ENCODE data around the gene PEX16. TPM values are rescaled to one million over a fixed set of nuclear protein-coding genes. Genes with fewer than 3 reads are reported as not detected.

PEX16 gene
- total RNA-seq, 2 experiments from 2014 or later = 56.3 to 62.0 TPM

DNA sequence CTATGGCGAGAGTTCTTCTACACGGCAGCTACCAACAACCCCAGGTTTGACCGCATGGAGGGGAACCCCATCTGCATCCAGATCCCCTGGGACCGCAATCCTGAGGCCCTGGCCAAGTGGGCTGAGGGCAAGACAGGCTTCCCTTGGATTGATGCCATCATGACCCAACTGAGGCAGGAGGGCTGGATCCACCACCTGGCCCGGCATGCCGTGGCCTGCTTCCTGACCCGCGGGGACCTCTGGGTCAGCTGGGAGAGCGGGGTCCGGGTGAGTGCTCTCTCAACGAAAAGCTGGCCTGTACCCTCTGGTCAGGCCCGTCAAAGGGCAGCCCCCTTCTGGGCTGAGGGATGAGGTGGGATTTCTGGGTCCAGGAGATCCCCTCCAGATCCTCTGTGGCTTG lies 48.1 kb downstream of the PEX16 start:
- no peaks in the 10 kb centered on the region for H3K4me1 Mint-ChIP-seq (ENCODE audit: low read depth)
- no peak overlapping the region for H3K27ac Mint-ChIP-seq
- H3K4me3 Mint-ChIP-seq = no peak overlapping the region
- TF ChIP-seq, protein P1, sequence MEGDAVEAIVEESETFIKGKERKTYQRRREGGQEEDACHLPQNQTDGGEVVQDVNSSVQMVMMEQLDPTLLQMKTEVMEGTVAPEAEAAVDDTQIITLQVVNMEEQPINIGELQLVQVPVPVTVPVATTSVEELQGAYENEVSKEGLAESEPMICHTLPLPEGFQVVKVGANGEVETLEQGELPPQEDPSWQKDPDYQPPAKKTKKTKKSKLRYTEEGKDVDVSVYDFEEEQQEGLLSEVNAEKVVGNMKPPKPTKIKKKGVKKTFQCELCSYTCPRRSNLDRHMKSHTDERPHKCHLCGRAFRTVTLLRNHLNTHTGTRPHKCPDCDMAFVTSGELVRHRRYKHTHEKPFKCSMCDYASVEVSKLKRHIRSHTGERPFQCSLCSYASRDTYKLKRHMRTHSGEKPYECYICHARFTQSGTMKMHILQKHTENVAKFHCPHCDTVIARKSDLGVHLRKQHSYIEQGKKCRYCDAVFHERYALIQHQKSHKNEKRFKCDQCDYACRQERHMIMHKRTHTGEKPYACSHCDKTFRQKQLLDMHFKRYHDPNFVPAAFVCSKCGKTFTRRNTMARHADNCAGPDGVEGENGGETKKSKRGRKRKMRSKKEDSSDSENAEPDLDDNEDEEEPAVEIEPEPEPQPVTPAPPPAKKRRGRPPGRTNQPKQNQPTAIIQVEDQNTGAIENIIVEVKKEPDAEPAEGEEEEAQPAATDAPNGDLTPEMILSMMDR (IDR thresholded peaks at IDR 0.05) = no peak
- DNase-seq (no peak), ATAC-seq (ENCODE audit: poor library complexity) (no peak)
- H3K4me1 ChIP-seq (ENCODE audit: insufficient read depth, low read length) = no peaks in the 10 kb centered on the region
- H3K36me3 Mint-ChIP-seq (ENCODE audit: low read depth) = peaks cover 99% of the 10 kb centered on the region
- no peaks in the 10 kb centered on the region for H3K27me3 ChIP-seq (ENCODE audit: control insufficient read depth in 1 of 2, insufficient read depth in 2 of 2, low read length in 2 of 2)
- ChIA-PET POLR2A (no interaction called here), CTCF (no interaction called here)
- peaks cover 89% of the 10 kb centered on the region for H3K36me3 ChIP-seq (ENCODE audit: insufficient read depth, low read length)
- H3K9me3 Mint-ChIP-seq = no peaks in the 10 kb centered on the region
- no peak overlapping the region for H3K27ac ChIP-seq (ENCODE audit: low read depth in 1 of 2, low read length in 2 of 2)
- H3K9me3 ChIP-seq (ENCODE audit: control insufficient read depth in 1 of 2, insufficient read depth in 1 of 2, low read length in 2 of 2) = no peaks in the 10 kb centered on the region
- H3K27me3 Mint-ChIP-seq = no peaks in the 10 kb centered on the region
- H3K4me3 ChIP-seq (ENCODE audit: low read length) = no peak overlapping the region
- intact Hi-C loops (cut with DNase I, micrococcal nuclease) = no loop called here

DNA sequence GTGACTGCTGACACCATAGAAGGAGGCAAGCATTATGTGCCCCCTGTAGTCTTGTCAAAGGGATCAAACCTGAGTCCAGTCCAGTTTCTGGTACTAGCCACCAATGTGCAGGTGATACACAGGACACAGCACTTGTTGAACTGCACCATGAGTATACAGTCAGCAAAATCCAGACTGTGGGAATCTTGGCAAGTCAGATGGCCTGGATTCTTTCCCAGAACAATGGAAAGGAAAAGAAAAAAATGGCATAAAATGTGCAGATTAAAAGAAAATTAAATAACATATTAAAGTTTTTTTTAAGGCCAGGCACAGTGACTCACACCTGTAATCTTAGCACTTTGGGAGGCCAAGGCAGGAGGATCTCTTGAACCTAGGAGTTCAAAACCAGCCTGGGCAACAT lies 53.6 kb downstream of the PEX16 start:
- ChIA-PET POLR2A (no interaction called here), CTCF (no interaction called here)
- Mint-ChIP-seq H3K9me3 (no peaks in the 10 kb centered on the region), H3K27ac (no peak overlapping the region), H3K4me1 (ENCODE audit: low read depth) (no peaks in the 10 kb centered on the region), H3K27me3 (no peaks in the 10 kb centered on the region), H3K36me3 (ENCODE audit: low read depth) (peaks cover 95% of the 10 kb centered on the region), H3K4me3 (no peak overlapping the region)
- Histone ChIP-seq H3K36me3 (ENCODE audit: insufficient read depth, low read length) (peaks cover 90% of the 10 kb centered on the region), H3K4me3 (ENCODE audit: low read length) (no peak overlapping the region), H3K9me3 (ENCODE audit: control insufficient read depth in 1 of 2, insufficient read depth in 1 of 2, low read length in 2 of 2) (no peaks in the 10 kb centered on the region), H3K27me3 (ENCODE audit: control insufficient read depth in 1 of 2, insufficient read depth in 2 of 2, low read length in 2 of 2) (no peaks in the 10 kb centered on the region), H3K27ac (ENCODE audit: low read depth in 1 of 2, low read length in 2 of 2) (no peak overlapping the region), H3K4me1 (ENCODE audit: insufficient read depth, low read length) (no peaks in the 10 kb centered on the region)
- ATAC-seq (ENCODE audit: poor library complexity) = no peak
- no peak for DNase-seq
- TF ChIP-seq, protein P1 (IDR thresholded peaks at IDR 0.05) = no peak
- intact Hi-C loops (cut with DNase I, micrococcal nuclease) = no loop called here

DNA sequence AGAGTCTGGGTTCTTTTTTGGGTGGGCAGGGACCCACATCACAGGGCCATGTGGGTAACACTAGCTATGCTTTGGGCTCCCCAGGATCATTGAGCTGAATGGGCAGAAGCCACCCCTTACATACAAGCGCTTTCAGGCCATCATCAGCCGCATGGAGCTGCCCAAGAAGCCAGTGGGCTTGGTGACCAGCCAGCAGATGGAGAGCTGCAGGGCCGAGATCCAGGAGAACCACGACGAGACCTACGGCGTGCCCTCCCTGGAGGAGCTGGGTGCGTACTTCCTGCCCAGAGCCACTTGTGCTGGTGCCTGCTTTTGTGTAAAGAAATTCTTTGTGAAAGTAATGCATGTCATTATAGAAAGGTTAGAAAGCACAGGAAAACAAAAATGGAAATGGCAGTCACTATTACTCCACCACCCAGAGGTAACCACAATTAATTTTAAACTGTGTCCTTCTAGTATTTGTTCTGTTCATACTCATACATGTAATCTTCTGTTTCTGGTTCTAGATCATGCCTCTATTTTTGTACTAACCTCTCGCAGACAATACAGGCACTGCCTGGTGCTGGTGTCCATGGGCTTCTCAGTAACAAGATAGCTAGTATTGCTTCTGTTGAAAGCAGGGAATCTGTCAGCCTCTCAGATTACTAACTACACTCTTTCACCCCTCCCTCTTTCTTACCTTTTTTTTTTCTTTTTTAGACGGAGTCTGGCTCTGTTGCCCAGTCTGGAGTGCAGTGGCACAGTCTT lies 56.7 kb downstream of the PEX16 start:
- Mint-ChIP-seq H3K27ac (no peak overlapping the region), H3K4me1 (ENCODE audit: low read depth) (no peaks in the 10 kb centered on the region), H3K9me3 (no peaks in the 10 kb centered on the region), H3K4me3 (no peak overlapping the region), H3K27me3 (no peaks in the 10 kb centered on the region), H3K36me3 (ENCODE audit: low read depth) (peaks cover 94% of the 10 kb centered on the region)
- Histone ChIP-seq H3K27ac (ENCODE audit: low read depth in 1 of 2, low read length in 2 of 2) (no peak overlapping the region), H3K4me3 (ENCODE audit: low read length) (no peak overlapping the region), H3K27me3 (ENCODE audit: control insufficient read depth in 1 of 2, insufficient read depth in 2 of 2, low read length in 2 of 2) (no peaks in the 10 kb centered on the region), H3K9me3 (ENCODE audit: control insufficient read depth in 1 of 2, insufficient read depth in 1 of 2, low read length in 2 of 2) (no peaks in the 10 kb centered on the region), H3K36me3 (ENCODE audit: insufficient read depth, low read length) (peaks cover 92% of the 10 kb centered on the region), H3K4me1 (ENCODE audit: insufficient read depth, low read length) (no peaks in the 10 kb centered on the region)
- CTCF ChIA-PET = interaction anchor here (0.6 to 1.3 kb wide), 2 partner anchors 24 to 89 kb away, joined by 3 to 5 read pairs; no protein-coding TSS in a partner anchor
- intact Hi-C loops (cut with DNase I, micrococcal nuclease) = no loop called here
- POLR2A ChIA-PET = interaction anchor here (0.6 kb wide), 2 partner anchors 527 to 1905 kb away, joined by 3 read pairs; no protein-coding TSS in a partner anchor
- TF ChIP-seq, protein P1 (IDR thresholded peaks at IDR 0.05) = no peak
- ATAC-seq (ENCODE audit: poor library complexity) = no peak
- DNase-seq = no peak
